Measurements from ENCODE around the gene ZFP91. TPM values are rescaled to one million over a fixed set of nuclear protein-coding genes. Genes with fewer than 3 reads are reported as not detected.

The ZFP91 gene
- total RNA-seq, 1 experiment from 2014 or later, result 80.4 TPM

GRCh38 chr11:58626934-58627483 is 48.1 kb downstream of the ZFP91 start:
- in situ Hi-C loops (cut with HindIII; ENCODE audit: low pct_unique_long_range_greater_than_20kb, low sequenced_read_pairs), result no loop called here

GRCh38 chr11:58628446-58628845 is 49.6 kb downstream of the ZFP91 start:
- Histone ChIP-seq H3K36me3 (ENCODE audit: control insufficient read depth, insufficient read depth, low read length) (peaks cover 21% of the 10 kb centered on the region), H3K27me3 (ENCODE audit: control insufficient read depth, insufficient read depth, low read length) (no peaks in the 10 kb centered on the region), H3K4me3 (ENCODE audit: low read depth in 2 of 2, low read length in 2 of 2) (no peak overlapping the region), H3K9me3 (ENCODE audit: control insufficient read depth, insufficient read depth, low read depth, low read length) (no peaks in the 10 kb centered on the region), H3K27ac (ENCODE audit: low read length) (no peak overlapping the region), H3K4me1 (ENCODE audit: control insufficient read depth, insufficient read depth, low read length) (no peaks in the 10 kb centered on the region)
- no TSS peak for BruUV-seq (replicated peaks)
- in situ Hi-C loops (cut with HindIII; ENCODE audit: low pct_unique_long_range_greater_than_20kb, low sequenced_read_pairs) (no loop called here), intact Hi-C loops (cut with micrococcal nuclease; ENCODE audit: unreplicated experiment) (no loop called here)
- ChIA-PET POLR2A (no interaction called here), CTCF (interaction anchor here (1.2 kb wide), 1 partner anchor 61 kb away, joined by 3 read pairs; no protein-coding TSS in a partner anchor)
- no peak for DNase-seq (ENCODE audit: low read depth, low spot score)
- no peak for ATAC-seq
- TF ChIP-seq SIN3A (IDR thresholded peaks at IDR 0.05; ENCODE audit: borderline replicate concordance, insufficient read depth, low read depth, low read length) (no peak), REST (IDR thresholded peaks at IDR 0.05; ENCODE audit: insufficient read depth in 1 of 2, low read depth in 2 of 2, low read length in 1 of 2) (no peak), POLR2AphosphoS5 (IDR thresholded peaks at IDR 0.05; ENCODE audit: low read depth, low read length) (no peak), TCF7L2 (IDR thresholded peaks at IDR 0.05; ENCODE audit: low read depth, low read length) (no peak), CTCF (IDR thresholded peaks at IDR 0.05) (no peak)

More at GRCh38 chr11:58626934-58627483, 48.1 kb downstream of the ZFP91 start:
- intact Hi-C loops (cut with micrococcal nuclease; ENCODE audit: unreplicated experiment), result no loop called here
- Histone ChIP-seq H3K9me3 (ENCODE audit: control insufficient read depth, insufficient read depth, low read depth, low read length) (no peaks in the 10 kb centered on the region), H3K27me3 (ENCODE audit: control insufficient read depth, insufficient read depth, low read length) (no peaks in the 10 kb centered on the region), H3K36me3 (ENCODE audit: control insufficient read depth, insufficient read depth, low read length) (peaks cover 35% of the 10 kb centered on the region), H3K4me3 (ENCODE audit: low read depth in 2 of 2, low read length in 2 of 2) (no peak overlapping the region), H3K27ac (ENCODE audit: low read length) (no peak overlapping the region), H3K4me1 (ENCODE audit: control insufficient read depth, insufficient read depth, low read length) (no peaks in the 10 kb centered on the region)
- POLR2A ChIA-PET, result interaction anchor here (0.6 to 0.7 kb wide), 2 partner anchors 50 to 796 kb away, joined by 3 to 10 read pairs; no protein-coding TSS in a partner anchor
- CTCF ChIA-PET, result interaction anchor here (0.7 kb wide), 1 partner anchor 59 kb away, joined by 5 read pairs; no protein-coding TSS in a partner anchor
- no TSS peak for BruUV-seq (replicated peaks)
- ATAC-seq, result no peak
- no peak for DNase-seq (ENCODE audit: low read depth, low spot score)
- TF ChIP-seq CTCF (IDR thresholded peaks at IDR 0.05) (no peak), POLR2AphosphoS5 (IDR thresholded peaks at IDR 0.05; ENCODE audit: low read depth, low read length) (no peak), TCF7L2 (IDR thresholded peaks at IDR 0.05; ENCODE audit: low read depth, low read length) (no peak), SIN3A (IDR thresholded peaks at IDR 0.05; ENCODE audit: borderline replicate concordance, insufficient read depth, low read depth, low read length) (no peak), REST (IDR thresholded peaks at IDR 0.05; ENCODE audit: insufficient read depth in 1 of 2, low read depth in 2 of 2, low read length in 1 of 2) (no peak)

All from Panc1 (cell line).